PFSK-1 (cell line): ENCODE measurements around the gene CPLX4.

ENCODE experiments used
- FOXP2 ChIP-seq: optimal IDR thresholded peaks from 2 replicates; pipeline ENCODE3; 2011; ENCODE audit warnings: borderline replicate concordance, control low read depth, inconsistent platforms; ENCODE audit not compliant: insufficient read depth; ENCODE audit errors: extremely low read length, extremely low read depth
- POLR2AphosphoS5 ChIP-seq: IDR thresholded peaks from 2 replicates; pipeline ENCODE4 v1.6.1; 2012; ENCODE audit warnings: low read depth, mild to moderate bottlenecking, control low read depth, low read length, moderate library complexity
- SIN3A ChIP-seq: IDR thresholded peaks from 2 replicates; pipeline ENCODE4 v1.6.1; 2012; ENCODE audit warnings: mild to moderate bottlenecking, low read length, moderate library complexity, borderline replicate concordance; ENCODE audit not compliant: insufficient read depth
- TAF1 ChIP-seq: IDR thresholded peaks from 2 replicates; pipeline ENCODE4 v1.6.1; 2012; ENCODE audit warnings: low read length, control low read depth, borderline replicate concordance; ENCODE audit not compliant: insufficient read depth
- TF ChIP-seq, protein P1 (sequence below), 2 experiments: IDR thresholded peaks; 2 replicates each; pipeline versions ENCODE4 v1.6.1 to v1.8.0; 2011 to 2012; ENCODE audit warnings: low read depth in 2 of 2, low read length in 2 of 2, control low read depth in 1 of 2, inconsistent platforms in 1 of 2, mild to moderate bottlenecking in 1 of 2, moderate library complexity in 1 of 2; ENCODE audit not compliant: insufficient read depth in 1 of 2

The CPLX4 gene

GRCh38 chr18:59249199-59249774 lies 69.2 kb downstream of the CPLX4 start:
- TF ChIP-seq FOXP2 (no peak), POLR2AphosphoS5 (no peak), TAF1 (no peak), SIN3A (no peak)
- TF ChIP-seq, protein P1, sequence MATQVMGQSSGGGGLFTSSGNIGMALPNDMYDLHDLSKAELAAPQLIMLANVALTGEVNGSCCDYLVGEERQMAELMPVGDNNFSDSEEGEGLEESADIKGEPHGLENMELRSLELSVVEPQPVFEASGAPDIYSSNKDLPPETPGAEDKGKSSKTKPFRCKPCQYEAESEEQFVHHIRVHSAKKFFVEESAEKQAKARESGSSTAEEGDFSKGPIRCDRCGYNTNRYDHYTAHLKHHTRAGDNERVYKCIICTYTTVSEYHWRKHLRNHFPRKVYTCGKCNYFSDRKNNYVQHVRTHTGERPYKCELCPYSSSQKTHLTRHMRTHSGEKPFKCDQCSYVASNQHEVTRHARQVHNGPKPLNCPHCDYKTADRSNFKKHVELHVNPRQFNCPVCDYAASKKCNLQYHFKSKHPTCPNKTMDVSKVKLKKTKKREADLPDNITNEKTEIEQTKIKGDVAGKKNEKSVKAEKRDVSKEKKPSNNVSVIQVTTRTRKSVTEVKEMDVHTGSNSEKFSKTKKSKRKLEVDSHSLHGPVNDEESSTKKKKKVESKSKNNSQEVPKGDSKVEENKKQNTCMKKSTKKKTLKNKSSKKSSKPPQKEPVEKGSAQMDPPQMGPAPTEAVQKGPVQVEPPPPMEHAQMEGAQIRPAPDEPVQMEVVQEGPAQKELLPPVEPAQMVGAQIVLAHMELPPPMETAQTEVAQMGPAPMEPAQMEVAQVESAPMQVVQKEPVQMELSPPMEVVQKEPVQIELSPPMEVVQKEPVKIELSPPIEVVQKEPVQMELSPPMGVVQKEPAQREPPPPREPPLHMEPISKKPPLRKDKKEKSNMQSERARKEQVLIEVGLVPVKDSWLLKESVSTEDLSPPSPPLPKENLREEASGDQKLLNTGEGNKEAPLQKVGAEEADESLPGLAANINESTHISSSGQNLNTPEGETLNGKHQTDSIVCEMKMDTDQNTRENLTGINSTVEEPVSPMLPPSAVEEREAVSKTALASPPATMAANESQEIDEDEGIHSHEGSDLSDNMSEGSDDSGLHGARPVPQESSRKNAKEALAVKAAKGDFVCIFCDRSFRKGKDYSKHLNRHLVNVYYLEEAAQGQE (IDR thresholded peaks at IDR 0.05; ENCODE audit: insufficient read depth in 1 of 2, low read depth in 2 of 2, low read length in 2 of 2) = no peak

GRCh38 chr18:59246796-59247195 lies 71.7 kb downstream of the CPLX4 start:
- TF ChIP-seq, protein P1 (IDR thresholded peaks at IDR 0.05; ENCODE audit: insufficient read depth in 1 of 2, low read depth in 2 of 2, low read length in 2 of 2) = no peak
- TF ChIP-seq SIN3A (no peak), TAF1 (no peak), FOXP2 (no peak), POLR2AphosphoS5 (no peak)
